GM12892 (cell line): ENCODE results near the gene LMF1.

Experiments used
- POLR2A ChIP-seq: IDR thresholded peaks from 2 replicates; pipeline ENCODE4 v1.6.1; 2011; ENCODE audit warnings: low read depth, low read length, control low read depth
- POLR2AphosphoS5 ChIP-seq: IDR thresholded peaks from 2 replicates; pipeline ENCODE4 v1.6.1; 2011; ENCODE audit warnings: low read depth, low read length, control low read depth

DNA sequence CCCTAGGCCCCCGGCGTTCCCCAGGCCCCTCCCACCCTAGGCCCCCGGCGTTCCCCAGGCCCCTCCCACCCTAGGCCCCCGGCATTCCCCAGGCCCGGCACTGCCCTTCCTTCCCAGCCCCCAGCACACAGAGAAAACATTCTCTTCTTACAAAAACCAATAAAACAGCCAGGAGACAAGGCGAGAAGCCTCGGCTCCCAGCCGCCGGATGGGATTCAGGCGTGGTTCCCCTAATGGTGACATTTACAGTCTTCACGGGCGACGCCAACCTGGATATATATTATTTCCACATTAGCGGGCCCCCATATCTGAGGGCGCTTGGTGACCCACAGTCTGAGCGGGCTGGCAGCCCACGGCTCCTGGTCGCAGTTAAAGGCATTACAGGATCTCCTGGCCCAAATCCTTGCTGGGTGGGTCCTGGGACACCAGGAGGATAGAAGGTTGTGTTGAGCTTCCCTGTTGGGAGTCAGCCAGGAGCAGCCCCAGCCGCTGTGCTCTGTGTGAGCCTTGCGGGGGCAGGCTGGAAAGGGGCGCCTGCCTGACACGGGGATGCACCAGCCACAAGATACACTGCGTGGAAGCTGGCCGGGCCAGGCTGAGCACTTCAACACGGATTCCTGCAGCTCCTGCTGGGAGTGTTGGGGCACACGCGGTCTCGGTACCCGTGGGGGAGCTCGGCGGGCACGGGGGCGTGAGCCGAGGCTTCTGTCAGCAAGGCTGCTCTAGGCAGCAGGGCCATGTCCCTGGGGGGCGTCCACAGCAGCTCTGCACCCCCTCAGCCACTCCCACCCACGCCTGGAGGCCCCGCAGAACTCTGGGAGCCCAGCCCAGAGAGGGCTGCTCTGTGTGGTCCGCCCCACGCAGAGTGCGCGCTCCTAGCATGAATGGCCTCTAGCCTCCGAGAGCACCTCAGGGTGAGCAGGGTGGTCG is 83.7 kb downstream of the LMF1 start:
- TF ChIP-seq POLR2AphosphoS5 (no peak), POLR2A (no peak)
